EH (cell line): Measurements from ENCODE around the gene NFIA.
A peak's percentile ranks its signal among the peaks of the same experiment; 100 is the strongest.

Experiments
- DNase-seq: peaks from one replicate; pipeline ENCODE4 v3.0.0-alpha.2; 2015; ENCODE audit warnings: low read depth

Gene NFIA

DNA sequence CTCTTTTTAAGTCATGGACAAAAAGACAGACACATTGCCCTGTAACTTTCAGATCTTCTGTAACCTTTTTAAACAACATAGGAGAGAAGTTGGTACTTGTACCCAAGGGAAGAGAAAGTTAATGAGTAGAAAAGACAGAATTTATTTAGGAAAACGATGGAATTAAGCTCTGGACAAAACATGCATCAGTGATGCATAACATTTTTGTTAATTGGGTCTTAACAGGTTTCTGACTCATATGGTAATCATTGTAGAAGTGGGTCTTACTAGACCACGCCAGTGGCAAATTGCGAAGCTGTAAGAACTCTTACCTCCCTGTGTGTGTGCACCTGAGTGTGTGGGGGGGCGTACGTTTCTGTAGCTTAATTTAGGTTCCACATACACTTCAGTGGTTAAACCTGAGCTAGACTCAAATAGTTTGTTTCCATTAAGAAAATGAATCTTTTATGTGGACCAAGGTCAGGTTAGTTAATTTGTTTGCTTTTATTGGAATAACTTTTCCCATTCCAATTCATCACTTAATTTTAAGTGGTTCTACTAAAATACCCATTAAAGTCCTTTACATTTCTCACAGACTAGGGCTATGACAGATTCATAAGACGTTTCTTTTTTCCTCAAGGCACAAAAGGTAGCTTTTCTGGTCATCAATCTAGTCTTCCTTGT is 48.1 kb downstream of the NFIA start:
- no peak for DNase-seq

DNA sequence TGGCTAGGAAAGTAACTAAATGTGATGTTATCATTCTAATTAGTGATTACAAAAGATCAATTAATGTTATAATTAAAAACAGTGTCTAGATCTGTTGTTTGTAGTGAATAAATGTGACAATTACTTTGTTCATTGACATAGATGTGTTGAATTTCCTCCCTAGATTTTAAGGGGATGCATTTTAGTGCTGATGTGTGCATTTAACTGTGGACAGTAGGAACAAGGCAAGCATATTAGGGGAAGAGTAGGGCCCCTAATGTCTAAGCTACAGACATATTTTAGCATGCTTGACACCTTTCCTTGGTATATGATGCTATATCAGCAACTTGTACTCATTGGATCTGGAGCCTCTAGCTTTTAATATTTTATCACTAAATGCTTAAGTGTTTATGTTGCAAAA is 48.9 kb downstream of the NFIA start:
- DNase-seq: no peak

DNA sequence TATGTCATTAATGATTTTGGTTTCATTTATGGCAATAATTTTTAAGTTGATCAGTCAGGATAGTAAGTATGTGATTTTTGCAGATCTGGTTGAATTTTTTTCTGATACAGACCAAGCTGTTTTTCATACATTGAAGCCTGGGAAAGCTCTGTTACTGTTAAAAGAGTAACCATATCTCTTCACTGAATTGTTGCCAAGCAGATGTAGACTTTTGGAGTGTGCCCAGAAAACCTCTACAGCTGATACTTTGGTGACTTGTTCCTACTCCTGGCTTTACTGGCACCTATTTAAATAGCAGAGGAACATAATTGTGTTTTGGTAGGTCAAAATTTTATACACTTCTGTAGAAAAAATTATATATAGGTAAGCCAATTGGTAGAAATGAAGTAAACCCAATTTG is 49.4 kb downstream of the NFIA start:
- DNase-seq: peak; percentile 12

DNA sequence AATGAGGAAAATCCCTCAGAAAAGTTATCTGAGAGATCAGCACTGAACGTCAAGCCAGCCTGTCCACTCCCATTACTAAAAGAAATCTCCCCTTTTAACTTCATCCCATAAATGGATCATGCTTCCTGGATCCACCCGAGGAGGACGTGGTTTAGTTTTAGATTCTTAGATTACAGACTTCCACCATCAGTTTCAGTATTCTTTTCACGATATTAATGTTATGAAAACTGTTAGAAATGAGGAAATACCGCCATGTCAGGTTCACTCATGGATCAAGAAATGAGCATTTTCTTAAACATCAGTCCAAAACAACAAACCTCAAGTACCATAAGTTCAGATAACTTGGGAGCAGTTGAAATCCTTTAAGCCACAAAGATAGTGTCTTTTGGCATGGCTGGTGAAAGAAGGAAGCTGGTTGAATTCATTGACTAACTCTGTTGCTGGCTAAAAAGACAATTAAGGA is 49.8 kb downstream of the NFIA start:
- DNase-seq: peak; percentile 35

DNA sequence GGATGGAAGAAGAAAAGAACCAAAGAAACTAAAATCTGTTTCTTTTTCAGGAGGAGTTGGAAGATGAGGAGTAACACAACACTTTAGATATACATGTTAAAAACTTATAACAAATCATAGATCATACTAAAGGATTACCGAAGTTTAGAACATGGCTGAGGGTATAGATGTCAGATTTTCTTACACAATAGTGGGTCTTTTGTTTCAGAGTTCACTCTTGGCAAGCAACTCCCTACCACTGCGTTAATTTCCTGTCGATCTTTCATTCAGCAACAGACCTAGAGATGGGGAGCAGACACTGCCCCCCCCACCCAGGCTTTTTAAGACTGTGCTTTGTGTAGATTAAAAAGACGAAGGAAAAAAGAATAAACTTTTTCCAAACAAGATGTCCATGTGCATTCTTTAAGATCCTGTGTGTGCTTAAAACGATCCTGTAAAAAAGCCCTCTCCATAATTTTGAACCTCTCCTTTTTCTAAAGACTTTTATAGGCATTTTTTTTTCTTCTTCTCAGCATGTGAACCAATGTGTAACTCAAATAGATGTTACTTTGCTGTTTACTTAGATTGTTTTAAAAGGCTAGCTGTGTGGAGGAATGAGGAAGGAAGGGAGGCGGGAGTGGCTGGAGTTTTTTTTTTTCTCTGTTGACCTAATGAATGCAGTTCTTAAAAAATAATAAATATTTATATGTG is 50.4 kb downstream of the NFIA start:
- no peak for DNase-seq

DNA sequence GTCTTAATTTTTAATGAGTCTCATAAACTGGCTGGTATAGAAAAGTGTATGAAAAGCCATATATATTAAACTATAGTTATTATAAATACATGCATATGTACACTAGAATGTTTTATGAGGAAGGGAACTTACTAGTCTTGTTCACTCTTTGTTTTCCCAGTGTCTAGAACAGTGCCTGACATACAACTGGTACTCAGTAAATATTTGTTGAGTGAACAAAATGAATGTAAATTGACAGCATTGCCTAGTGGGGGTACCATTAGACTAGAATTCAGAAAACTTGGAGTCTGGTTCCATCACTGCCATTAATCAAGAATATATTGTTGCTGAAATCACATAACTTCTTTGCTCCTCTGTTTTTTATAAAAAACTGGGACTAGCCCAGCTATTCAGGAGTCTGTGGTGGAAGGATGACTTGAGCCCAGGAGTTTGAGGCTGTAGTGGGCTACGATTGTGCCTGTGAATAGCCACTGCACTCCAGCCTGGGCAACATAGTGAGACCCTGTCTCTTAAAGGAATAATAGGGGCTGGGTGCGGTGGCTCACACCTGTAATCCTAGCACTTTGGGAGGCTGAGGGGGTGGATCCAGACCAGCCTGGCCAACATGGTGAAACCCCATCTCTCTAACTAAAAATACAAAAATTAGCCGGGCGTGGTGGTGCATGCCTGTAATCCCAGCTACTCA is 51.1 kb downstream of the NFIA start:
- no peak for DNase-seq

DNA sequence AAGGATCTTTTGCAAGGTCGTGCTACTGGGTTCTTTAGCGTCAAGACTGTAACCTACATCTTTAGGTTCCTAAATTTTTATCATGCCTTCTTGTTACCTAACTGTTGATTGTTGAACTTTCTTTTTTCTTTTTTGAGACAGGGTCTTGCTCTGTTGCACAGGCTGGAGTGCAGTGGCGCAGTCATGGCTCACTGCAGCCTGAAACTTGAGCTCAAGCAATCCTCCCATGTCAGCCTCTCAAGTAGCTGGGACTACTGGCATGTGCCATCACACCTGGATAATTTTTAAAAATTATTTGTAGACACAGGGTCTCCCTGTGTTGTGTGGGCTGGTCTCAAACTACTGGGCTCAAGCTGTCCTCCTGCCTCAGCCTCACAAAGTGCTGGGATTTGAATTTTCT is 52.9 kb downstream of the NFIA start:
- DNase-seq: no peak

DNA sequence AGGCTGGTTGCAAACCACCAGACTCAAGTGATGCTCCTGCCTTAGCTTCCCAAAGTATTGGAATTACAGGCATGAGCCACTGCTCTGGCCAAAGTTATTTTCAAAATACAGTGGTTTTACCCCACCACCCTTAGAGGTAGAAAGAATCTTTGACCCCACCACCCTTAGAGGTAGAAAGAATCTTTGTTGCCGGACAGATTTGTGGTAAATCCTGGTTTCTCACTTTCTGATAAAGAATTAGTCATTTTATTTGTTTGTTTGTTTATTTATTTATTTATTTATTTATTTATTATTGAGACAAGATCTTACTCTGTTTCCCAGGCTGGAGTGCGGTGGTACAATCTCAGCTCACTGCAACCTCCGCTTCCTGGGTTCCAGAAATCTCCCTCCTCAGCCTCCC is 55.9 kb downstream of the NFIA start:
- DNase-seq: no peak

DNA sequence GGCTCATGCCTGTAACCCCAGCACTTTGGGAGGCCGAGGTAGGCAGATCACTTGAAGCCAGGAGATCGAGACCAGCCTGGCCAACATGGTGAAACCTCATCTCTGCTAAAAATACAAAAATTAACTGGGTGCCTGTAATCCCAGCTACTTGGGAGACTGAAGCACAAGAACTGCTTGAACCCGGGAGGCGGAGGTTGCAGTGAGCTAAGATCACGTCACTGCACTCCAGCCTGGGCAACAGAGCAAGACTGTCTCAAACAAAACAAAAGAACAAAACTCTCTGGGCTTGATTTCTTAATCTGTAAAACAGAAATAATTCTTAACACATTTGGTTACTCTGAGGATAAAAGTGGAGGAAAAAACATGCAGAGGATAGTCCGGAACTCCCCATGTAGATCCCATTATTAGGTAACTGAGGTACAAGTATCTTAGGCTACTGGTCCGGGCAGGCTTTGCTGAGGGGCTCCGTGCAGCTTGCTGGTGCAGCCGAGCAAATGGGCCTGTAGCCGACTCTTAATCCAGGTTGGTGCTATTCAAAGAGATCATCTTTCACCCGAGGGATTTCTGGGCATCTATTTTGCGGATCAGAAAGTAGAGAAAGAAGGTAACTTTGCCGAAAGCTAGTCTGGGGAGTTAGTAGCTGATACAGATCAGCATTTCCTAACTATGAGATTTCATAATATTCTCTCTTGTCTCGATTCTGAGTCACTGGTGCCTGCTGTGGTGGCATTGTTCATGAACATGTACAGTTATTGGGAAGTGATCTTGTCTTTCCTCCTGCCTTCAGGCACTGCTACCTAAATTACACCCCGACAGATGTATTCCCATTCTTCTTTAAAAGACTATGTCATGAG is 56.8 kb downstream of the NFIA start:
- DNase-seq: peak; percentile 58

DNA sequence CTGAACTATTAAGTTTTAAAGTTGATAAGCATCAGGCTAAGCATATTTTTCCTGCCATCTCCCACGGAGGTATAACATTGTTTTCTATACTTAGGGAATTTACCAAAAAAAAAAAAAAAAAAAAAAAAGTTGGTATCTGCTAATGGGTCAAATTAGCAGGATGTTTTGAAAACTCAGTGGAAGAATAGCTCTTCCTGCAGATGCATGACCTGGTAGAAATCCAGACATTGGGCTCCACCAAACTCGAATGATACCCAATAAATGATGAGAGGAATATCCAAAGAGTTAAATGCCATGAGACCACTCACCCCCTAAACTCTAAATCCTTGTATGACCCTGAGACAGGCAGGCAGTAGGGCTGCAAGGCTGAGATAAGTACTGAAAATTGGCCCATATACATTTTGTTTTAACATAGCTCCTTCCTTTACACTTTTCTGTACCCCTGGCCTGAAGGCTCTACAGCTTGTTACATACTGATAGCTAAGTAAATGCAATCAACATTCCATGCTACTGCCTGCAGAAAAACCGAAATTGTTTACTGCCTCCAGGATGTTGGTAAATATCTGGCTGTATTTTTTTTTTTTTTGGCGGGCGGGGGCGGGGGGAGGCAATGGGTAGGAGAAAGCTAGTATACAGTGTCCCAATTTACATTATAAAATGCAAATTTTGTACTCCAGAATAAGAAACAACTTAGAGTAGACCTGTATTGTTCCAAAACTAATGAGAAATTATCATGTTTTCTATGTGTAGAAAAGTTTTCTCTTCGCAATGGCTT is 57.6 kb downstream of the NFIA start:
- no peak for DNase-seq

DNA sequence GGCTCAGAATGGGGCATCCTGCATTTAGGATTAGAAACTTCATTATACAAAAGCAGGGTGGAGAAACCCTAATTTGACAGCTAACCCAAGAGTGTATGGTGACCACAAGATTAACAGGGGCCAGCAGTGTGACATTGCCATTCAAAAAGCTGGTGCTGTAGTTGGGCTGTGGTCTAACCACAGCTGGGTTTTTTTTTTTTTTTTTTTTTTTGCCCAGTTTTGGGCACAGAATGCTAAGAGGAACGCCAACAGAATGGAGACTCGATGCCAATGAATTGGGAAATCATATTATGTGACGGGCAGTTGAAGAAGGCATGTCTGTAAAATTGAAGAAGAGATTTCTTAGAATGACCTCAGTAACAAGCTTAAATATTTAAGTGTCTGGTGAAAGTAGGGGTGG is 58.4 kb downstream of the NFIA start:
- DNase-seq: no peak

DNA sequence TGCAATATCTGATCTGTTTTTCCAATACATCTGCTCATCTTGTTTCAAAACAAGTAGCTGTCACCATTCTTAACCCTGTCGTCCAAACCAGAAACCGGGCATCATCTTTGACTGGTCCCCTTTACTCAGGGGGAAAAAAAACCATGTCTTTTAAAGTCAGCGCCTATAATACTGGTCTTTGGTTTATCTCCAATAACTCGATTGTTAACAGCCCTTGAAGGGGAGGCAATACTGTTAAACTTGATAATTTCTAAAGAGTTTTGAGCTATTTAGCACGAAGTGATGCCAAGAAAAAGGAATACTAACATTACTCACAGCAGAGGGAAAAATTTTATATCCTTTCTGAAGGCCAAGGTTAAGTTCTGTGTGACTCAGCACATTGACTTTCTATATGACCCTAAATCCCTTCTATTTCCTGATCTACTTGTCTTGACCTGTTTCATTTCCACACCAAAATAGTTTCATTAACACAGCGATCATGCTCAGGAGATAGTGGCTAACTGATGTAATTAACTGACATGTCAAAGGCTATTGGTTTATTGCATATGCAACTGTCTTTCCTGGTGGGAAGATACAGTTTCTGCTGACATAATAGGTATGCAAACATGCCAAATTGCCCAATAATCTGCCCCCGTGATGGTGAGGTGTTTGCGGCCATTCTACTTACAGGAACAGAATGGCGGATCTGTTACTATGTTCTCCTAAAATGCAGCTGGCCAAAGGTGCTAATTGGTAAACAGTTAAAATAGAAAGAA is 59.1 kb downstream of the NFIA start:
- DNase-seq: peak; percentile 56

DNA sequence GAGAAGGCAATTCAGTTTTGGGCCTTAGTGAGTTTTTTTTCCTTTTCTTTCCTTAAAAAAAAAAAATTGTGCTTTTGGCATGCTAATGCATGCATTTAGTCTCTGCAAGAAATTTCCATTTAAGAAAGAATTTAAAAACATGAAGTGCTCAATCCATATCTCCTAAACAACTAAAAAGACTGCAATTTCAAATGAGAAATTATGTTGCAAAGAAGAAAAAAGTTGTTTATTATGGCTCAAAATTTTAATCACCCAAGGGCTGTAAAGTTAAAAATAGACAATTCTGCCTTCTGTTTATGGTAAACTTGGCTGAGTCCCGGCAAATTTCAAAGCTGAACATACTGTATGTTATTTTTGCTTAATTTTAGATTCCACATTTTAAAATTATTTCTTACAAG is 59.7 kb downstream of the NFIA start:
- DNase-seq: no peak

DNA sequence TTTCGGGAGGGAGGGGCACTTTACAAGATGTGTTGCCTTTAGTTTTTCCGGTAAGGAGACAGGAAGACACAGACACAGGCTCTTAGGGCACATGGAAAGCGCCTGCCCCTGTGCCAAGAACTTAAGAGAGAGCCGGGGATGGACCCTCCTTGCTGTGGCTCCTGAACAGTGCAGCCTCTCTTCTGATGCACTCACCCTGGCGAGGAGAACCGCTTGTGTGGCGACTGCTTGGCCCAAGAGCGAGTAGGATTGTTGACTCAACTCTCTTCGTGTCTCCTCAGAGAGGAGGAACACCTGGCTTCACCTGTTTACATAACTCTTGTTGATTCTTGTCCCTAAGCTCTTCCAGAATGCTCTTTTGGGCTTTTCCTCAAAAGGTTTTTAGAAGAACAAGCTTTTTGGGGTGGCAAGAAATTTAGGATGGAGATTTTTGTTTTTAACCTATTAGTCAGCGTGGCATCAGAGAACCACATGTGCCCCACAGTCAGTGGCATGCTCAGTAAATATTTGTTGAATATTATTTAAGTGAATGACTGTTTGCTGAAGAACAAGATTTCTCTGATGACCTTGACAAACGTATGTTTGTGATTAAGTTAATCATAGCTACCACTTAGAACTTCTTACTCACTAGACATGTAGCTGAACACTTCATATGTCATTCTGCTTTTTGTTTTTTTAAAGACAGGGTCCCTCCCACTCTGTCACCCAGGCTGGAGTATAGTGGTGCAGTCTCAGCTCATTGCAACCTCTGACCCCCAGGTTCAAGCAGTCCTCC is 60.6 kb downstream of the NFIA start:
- peak; percentile 13 for DNase-seq

DNA sequence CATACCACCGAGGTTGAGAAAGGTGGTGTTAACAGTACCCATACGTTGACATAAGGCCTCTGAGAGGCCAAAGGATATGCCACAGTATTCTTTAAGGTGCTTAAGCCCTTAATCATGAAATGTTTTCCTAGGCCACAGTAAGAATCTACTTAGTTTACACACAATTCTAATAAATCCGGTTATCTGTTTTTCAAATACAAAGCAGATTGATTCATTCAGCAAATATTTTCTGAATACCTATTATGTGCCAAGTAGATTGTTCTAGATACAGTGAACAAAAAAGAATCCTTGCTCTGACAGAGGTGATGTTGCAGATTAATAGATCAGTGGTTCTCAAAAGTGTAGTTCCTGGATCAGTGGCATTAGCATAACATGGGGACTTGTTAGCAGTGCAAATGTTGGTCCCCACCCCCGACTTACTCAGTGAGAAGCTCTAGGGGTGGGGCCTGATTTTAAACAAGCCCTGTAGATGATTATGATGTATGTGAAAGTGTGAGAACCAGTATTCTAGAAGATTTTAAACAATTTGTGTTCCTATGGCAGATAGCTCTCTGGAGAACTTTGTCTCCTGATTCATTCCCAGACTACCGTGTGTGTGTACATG is 61.6 kb downstream of the NFIA start:
- no peak for DNase-seq

DNA sequence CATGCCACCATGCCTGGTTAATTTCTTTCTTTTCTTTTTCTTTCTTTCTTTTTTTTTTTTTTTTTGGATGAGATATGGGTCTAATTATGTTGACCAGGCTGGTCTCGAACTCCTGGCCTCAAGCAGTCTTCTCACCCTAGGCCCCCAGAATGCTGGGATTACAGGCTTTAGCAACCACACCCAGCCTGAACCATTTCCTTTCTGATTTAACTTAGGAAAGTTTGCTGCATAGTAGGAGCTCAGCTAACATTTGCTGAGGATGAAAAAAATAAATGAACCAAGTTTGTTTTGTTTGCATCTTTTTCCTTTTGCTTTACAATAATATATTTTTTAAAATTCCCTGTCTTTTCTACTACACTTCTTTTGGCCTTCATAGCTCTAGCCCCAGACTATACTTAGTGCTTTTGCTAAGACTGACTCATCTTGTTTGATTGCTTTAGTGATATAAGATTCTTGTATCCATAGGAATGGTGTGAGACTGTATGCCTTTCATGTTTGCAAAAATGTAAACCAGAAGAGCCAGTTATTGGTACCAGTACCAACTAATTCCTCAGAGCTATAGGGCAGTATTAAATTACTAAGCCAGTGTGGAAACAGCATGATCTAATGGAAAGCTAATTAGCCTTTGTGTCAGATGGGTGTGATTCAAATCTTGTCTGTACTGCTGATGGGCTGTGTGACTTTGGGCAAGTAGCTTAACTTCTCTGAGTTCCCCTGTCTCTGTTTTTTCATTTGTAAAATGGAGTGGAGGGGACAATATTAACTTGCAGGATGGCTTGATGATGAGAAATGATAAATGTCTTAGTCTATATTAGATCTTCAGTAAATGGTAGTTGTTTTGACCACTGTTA is 66.9 kb downstream of the NFIA start:
- DNase-seq: no peak

DNA sequence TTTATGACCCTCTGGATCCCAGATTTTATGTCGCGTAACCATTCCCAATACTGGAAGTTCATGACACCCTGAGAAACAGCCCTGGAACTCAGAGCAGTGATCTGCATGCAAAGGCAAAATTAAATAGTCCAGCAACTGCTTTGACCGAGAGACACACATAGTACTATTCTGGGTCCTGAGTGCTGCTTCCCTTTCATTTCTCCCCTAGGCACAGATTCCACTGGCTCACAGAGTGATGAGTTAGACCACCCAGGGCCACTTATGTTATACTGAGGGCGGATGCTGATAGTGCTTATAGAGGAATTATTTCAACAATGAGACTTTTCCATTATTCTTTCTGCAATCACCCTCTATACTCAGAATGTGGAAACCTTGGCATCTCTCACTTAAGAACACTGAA is 69.2 kb downstream of the NFIA start:
- DNase-seq: no peak

DNA sequence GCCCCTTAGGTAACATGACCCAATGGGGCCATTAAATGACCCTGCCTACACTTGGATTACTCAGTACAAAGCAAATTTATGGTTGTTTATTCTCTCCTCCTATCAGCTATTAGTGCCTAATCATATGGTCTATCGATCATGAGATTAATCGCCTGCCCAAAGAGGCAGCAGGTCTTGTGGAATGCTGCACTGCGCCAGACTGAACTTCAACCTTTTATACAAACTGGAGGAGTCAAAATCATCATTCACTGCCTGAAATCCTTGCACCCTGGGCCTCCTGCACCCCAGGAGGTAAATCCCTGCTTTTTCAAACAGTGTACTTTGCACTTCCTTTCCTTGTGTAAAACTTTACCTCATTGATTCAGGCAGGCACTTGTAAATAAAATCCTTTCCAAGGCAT is 69.7 kb downstream of the NFIA start:
- no peak for DNase-seq
